Adrenal gland (tissue), 12 donors: ENCODE results near the gene FAR2. TPM values are rescaled to one million over a fixed set of nuclear protein-coding genes. Genes with fewer than 3 reads are reported as not detected.
"Not testable (repeated sequence)": the region's sequence is repeated elsewhere in the genome, so short reads cannot be mapped to it uniquely, and the experiment has no call there.

Source experiments
- DNase-seq, 7 donors: peaks; one replicate each; pipeline ENCODE4 v3.0.0-alpha.2; 2019 to 2020
- H3K27ac ChIP-seq, 5 donors: fragments of 200-600 bp; sonication (generic) in 4 of 5; 1 replicate in 3 of 5; 2 replicates in 2 of 5; pipeline versions ENCODE4 v1.5.1 to v1.8.0; 2016 to 2020; ENCODE audit warnings: mild to moderate bottlenecking in 1 of 5
- H3K27me3 ChIP-seq: fragments of 200-600 bp; 2 replicates; pipeline ENCODE4 v1.8.0; 2021
- H3K36me3 ChIP-seq, 2 donors: fragments of 200-600 bp; replicated peaks in 1 of 2; 1 replicate in 1 of 2; 2 replicates in 1 of 2; pipeline versions ENCODE4 v1.5.1 to v1.8.0; 2018 to 2022
- H3K4me1 ChIP-seq, 2 donors: fragments of 200-600 bp; replicated peaks in 1 of 2; 1 replicate in 1 of 2; 2 replicates in 1 of 2; pipeline versions ENCODE4 v1.5.1 to v1.8.0; 2018 to 2021
- H3K4me3 ChIP-seq, 4 donors: fragments of 200-600 bp; sonication (generic) in 3 of 4; one replicate each; pipeline ENCODE4 v1.5.1; 2016 to 2018
- H3K9me3 ChIP-seq, 3 donors: fragments of 200-600 bp; sonication (generic) in 1 of 3; replicated peaks in 1 of 3; 1 replicate in 2 of 3; 2 replicates in 1 of 3; pipeline versions ENCODE4 v1.5.1 to v1.8.0; 2016 to 2021
- CTCF ChIP-seq, 6 experiments: fragments of 450-650 bp in 4 of 6; fragments of 200-600 bp in 2 of 6; sonication (generic) in 1 of 6; IDR thresholded peaks; 1 replicate in 5 of 6; 2 replicates in 1 of 6; pipeline versions ENCODE4 v1.5.1 to v1.8.0; 2016 to 2021; ENCODE audit warnings: antibody characterized with exemption in 6 of 6, mild to moderate bottlenecking in 2 of 6, moderate library complexity in 1 of 6
- POLR2A ChIP-seq, 2 donors: fragments of 450-650 bp; IDR thresholded peaks; one replicate each; pipeline ENCODE4 v1.6.1; 2017; ENCODE audit warnings: antibody characterized with exemption in 2 of 2, mild to moderate bottlenecking in 2 of 2, moderate library complexity in 1 of 2
- WGBS, 4 donors: extraction: QIAGEN DNeasy Blood & Tissue Kit in 2 of 4; methylation state at CpG; one replicate each; pipeline versions ENCODE4 v1.1.5 to v1.1.7; 2013 to 2017; 5-methylcytosine and 5-hydroxymethylcytosine counted together
- intact Hi-C, 2 donors: fragments of 100-400 bp; cut with DNase I; formaldehyde crosslinking; loops; one replicate each; pipeline versions ENCODE4 v1.14.1 to v1.15.0; 2022 to 2023
- polyA plus RNA-seq, 3 donors: library from polyadenylated mRNA; stranded (reverse); fragments of 200-250 nt in 2 of 3; fragments of 350-450 nt in 1 of 3; fragmentation: Illumina TruSeq in 1 of 3; extraction: RNeasy Lipid Tissue Mini Kit (QIAGEN cat#74804) in 1 of 3; gene quantifications; one replicate each; pipeline ENCODE4 v1.2.3, GENCODE V29; 2013 to 2014
- total RNA-seq, 9 donors: library from RNA; depleted of rRNA in 4 of 9; stranded (reverse); fragments of >200 nt in 4 of 9; fragments of 120-200 nt in 1 of 9; fragmentation: NEBNext Ultra II Directional in 1 of 9; extraction: Animal tissue kit (Norgen Biotek cat#: 25700) in 1 of 9; gene quantifications; one replicate each; pipeline versions ENCODE4 v1.1.0 to v1.2.4, GENCODE V29; 2013 to 2023
- donor health status: healthy with polysubstance abuse.
- donor health status: Bipolar disorder and iron deficiency.
- donor health status: DM: yes; HTN: yes; CAD: no.
- donor health status: DM: no; HTN: no; CAD: no.
- donor health status: DM: no; HTN: no; CAD: no.
- donor health status: DM: yes; HTN: yes; CAD: no.

FAR2 gene
- total and polyA plus RNA-seq, 12 donors = 1.9 to 10.3 (median 4.9) TPM

- no peak for DNase-seq
- intact Hi-C loops = no loop called here
- Histone ChIP-seq H3K9me3 (no peaks in the 10 kb centered on the region), H3K4me3 (no peak overlapping the region), H3K27ac (no peak overlapping the region), H3K36me3 (no peaks in the 10 kb centered on the region), H3K4me1 (peaks cover 0 to 5% of the 10 kb centered on the region in 2 donors), H3K27me3 (no peaks in the 10 kb centered on the region)
- TF ChIP-seq POLR2A (IDR thresholded peaks at IDR 0.05) = no peak
- TF ChIP-seq CTCF (IDR thresholded peaks at IDR 0.05) = no peak
- 74 to 88% (median 83%) methylated on average over 5 of the region's 5 CpGs for WGBS, 4 donors
Observed at GRCh38 chr12:29283969-29284700, 135.1 kb downstream of the FAR2 start.

- no peak for DNase-seq
- intact Hi-C loops = no loop called here
- 65 to 80% (median 69%) methylated on average over 3 of the region's 3 CpGs for WGBS, 4 donors
- Histone ChIP-seq H3K36me3 (no peaks in the 10 kb centered on the region), H3K27me3 (no peaks in the 10 kb centered on the region), H3K4me1 (no peaks in the 10 kb centered on the region), H3K9me3 (no peaks in the 10 kb centered on the region), H3K4me3 (no peak overlapping the region), H3K27ac (no peak overlapping the region)
- TF ChIP-seq POLR2A (IDR thresholded peaks at IDR 0.05) (no peak), CTCF (IDR thresholded peaks at IDR 0.05) (no peak)
Observed at GRCh38 chr12:29286081-29286790, 137.2 kb downstream of the FAR2 start.

- no peak for DNase-seq
- H3K4me1 ChIP-seq = no peaks in the 10 kb centered on the region
- no peak for TF ChIP-seq POLR2A (IDR thresholded peaks at IDR 0.05)
- TF ChIP-seq CTCF (IDR thresholded peaks at IDR 0.05) = no peak
- no peaks in the 10 kb centered on the region for H3K36me3 ChIP-seq
- H3K9me3 ChIP-seq = no peaks in the 10 kb centered on the region
- intact Hi-C loops = no loop called here
- H3K27me3 ChIP-seq = no peaks in the 10 kb centered on the region
- no peak overlapping the region for H3K27ac ChIP-seq
- no peak overlapping the region for H3K4me3 ChIP-seq
- 42 to 61% (median 54%) methylated on average over 1 of the region's 1 CpG for WGBS, 4 donors
Observed at GRCh38 chr12:29287622-29288021, 138.5 kb downstream of the FAR2 start.

- intact Hi-C loops = no loop called here
- Histone ChIP-seq H3K27me3 (no peaks in the 10 kb centered on the region), H3K4me1 (no peaks in the 10 kb centered on the region), H3K27ac (no peak overlapping the region), H3K9me3 (no peaks in the 10 kb centered on the region), H3K36me3 (no peaks in the 10 kb centered on the region), H3K4me3 (no peak overlapping the region)
- no peak for TF ChIP-seq POLR2A (IDR thresholded peaks at IDR 0.05)
- no peak for TF ChIP-seq CTCF (IDR thresholded peaks at IDR 0.05)
- DNase-seq = no peak
Observed at GRCh38 chr12:29288031-29288430, 139.0 kb downstream of the FAR2 start.

- H3K9me3 ChIP-seq, H3K27ac ChIP-seq, intact Hi-C loops, H3K27me3 ChIP-seq, H3K36me3 ChIP-seq, DNase-seq, H3K4me1 ChIP-seq, H3K4me3 ChIP-seq: not testable (repeated sequence)
Observed at GRCh38 chr12:29290475-29290874, 141.4 kb downstream of the FAR2 start.
